HG03460 (cell line): ENCODE data around the gene RILP.

Source experiments
- ATAC-seq: cut with Tn5 transposase; IDR thresholded peaks from one replicate; pipeline ENCODE4 v1.9.1; 2021; ENCODE audit not compliant: unreplicated experiment

Gene RILP

GRCh38 chr17:1629504-1630310 is 20.0 kb downstream of the RILP start:
- no peak for ATAC-seq

GRCh38 chr17:1628856-1629503 is 20.7 kb downstream of the RILP start:
- ATAC-seq: peak; percentile 40

GRCh38 chr17:1627982-1628855 is 21.4 kb downstream of the RILP start, which contains the start of gene SLC43A2:
TSS of gene SLC43A2 (minus strand) at chr17:1628834. CDS start at chr17:1627874, 960 bp downstream.
- peak; percentile 44 for ATAC-seq

DNA sequence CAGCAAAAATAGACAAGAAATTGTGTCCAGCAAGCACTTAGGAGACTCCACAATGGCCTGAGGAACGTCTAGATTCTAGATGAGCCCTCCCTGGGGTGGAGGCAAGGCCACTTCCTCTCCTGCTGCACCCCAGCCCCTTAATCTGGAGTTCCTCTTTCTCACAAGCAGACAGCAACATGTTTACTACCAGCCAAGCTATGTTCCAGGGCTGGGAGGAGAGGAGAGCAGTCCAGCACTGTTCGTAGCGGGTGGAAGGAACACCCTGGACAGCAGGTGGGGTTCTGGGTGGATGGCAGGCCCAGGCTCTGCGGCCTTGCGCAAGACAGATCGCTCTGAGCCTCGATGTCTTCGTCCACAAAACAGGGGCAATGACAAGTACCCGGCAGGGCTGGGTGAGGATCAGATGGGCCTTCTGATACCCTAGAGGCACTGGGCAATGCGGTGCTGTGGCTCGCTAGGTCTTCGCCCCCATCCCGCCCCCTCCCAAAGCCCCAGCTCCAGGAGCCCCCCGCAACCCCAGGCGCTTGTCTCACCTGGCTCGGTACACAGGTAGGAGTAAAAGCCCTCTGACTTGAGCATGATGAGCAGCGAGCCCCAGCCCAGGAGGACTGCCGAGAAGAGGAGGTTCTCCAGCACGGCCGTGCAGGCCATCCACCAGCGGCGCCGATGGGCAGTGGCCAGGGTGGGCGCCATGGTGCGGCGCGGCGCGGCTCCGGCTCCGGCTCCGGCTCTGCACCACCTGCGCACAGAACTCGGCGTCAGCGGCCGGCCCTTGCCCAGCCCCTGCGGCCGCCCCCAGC is 22.3 kb downstream of the RILP start:
- no peak for ATAC-seq

DNA sequence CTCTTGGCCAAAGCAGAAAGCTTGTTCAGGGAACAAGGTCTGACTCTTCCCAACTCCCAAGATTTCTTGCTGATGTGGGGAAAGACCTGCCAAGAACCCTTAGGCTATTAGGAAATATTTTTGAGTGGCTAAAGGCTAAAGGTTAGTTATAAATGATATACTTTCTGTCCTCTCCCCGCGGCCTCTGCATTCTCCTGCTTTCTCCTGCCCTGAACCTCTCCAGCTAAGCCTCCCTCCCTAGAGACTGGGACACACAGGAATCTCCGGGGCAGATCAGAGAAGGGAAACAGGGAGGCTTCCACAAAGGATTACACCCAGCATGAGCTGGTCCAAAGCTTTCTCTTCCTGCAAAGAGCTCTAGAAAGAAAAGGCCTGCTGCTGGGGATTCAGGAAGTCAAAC is 23.3 kb downstream of the RILP start:
- no peak for ATAC-seq

GRCh38 chr17:1625581-1625980 is 24.1 kb downstream of the RILP start:
- no peak for ATAC-seq

- no peak for ATAC-seq
Measured at GRCh38 chr17:1625053-1625452, 24.6 kb downstream of the RILP start.

DNA sequence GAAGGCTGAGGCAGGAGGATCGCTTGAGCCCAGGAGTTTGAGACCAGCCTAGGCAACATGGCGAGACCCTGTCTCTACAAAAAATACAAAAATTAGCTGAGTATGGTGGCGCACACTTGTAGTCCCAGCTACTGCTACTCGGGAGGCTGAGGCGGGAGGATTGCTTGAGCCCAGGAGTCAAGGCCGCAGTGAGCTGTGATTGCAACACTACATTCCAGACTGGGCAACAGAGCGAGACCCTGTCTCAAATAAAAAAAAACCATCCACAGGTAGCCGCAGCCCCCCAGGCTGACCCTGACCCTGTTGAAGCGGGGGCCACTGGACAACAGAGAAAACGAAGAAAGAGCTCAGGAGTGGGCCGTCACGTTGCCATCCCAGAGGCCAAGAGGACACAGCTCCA is 25.0 kb downstream of the RILP start:
- no peak for ATAC-seq

- ATAC-seq: no peak
Measured at GRCh38 chr17:1623057-1623630, 26.5 kb downstream of the RILP start.

DNA sequence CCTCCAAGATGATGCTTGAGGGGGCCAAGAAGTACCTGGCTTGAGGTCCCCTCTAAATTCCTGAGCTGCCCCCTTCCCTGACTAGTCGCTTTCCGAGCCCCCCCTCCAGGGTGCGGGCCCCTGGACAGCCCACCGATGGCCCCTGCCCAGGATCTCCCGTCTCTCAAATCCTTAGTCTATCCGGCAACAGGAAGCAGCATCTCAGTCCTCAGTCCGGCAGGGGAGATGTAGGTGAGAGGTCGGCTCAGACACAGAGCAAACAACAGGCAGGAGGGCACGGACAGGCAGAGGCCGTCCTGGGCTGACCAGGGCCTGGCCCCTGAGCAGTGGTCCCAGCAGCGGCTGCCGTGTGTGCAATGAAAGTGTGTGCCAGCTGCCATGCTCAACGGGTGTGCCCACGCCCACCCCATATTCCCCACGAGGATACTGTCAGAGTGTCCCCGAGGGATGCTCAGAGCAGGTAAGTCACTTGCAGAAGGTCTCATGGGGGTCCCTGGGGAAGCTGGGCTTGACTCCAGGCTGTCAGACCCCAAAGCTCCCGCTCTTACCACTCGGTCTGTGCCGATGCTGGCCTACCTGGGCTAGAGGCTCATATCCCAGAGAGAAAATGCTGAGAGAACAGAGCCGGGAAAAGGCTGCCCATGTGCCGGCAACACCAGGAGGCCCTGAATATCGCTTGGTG is 28.3 kb downstream of the RILP start:
- ATAC-seq: no peak

DNA sequence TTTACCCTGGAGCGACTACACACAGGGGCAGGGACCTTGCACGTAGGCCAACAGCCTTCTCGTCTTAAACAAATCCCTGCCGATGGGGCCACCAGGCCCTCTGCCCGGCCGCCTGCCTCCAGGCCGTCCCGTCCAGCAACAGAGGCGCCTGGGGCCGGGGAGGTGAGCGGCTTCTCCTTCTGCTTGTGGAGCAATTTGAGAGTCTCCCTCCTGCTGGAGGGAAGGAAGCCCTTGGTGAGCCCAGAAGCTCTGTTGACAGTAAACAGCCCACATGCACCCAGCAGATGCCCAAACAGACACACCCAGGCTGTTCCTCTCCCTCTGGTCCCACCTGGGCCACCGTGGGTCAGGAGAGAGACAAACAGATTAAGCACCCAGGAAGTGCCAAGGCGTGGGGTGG is 29.2 kb downstream of the RILP start:
- no peak for ATAC-seq

- no peak for ATAC-seq
Measured at GRCh38 chr17:1617620-1618174, 32.0 kb downstream of the RILP start.

GRCh38 chr17:1616101-1616500 is 33.6 kb downstream of the RILP start:
- no peak for ATAC-seq

DNA sequence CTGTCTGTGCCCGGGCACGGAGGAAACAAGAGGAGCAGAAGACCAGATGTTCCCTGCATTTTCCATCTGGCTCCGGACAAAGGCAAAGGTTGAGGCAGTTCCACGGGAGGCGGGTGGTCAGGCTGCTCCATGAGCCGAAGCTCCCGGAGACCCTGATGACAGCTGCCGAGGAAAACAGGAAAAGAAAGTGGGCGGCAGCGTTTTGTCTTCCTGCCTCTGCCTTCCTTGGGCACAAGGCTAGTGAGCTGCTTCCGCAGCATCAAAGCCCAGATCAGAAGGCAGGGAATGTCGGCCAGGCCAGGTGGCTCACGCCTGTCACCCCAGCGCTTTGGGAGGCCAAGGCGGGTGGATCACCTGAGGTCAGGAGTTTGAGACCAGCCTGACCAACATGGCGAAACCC is 37.3 kb downstream of the RILP start:
- no peak for ATAC-seq

- no peak for ATAC-seq
Measured at GRCh38 chr17:1611715-1612114, 38.0 kb downstream of the RILP start.

DNA sequence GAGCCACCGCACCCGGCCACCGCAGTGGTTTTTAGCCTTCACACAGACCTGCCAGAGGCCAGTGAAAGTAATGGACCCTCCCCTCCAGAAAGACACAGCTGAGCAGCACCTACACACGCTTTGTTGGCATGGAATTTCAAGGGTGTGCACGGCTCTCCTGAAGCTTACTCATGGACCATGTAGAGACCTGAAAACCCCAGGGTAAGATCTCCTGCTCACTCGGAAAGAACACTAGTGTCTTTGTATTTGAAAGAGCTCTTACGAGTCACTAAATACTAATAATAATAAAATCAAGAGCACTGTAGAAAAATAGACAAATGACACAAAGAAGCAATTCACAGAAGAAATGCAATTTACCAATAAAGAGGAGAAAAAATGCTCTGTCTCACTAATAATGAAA is 41.0 kb downstream of the RILP start:
- ATAC-seq: no peak

- no peak for ATAC-seq
Measured at GRCh38 chr17:1607971-1608320, 41.7 kb downstream of the RILP start.

DNA sequence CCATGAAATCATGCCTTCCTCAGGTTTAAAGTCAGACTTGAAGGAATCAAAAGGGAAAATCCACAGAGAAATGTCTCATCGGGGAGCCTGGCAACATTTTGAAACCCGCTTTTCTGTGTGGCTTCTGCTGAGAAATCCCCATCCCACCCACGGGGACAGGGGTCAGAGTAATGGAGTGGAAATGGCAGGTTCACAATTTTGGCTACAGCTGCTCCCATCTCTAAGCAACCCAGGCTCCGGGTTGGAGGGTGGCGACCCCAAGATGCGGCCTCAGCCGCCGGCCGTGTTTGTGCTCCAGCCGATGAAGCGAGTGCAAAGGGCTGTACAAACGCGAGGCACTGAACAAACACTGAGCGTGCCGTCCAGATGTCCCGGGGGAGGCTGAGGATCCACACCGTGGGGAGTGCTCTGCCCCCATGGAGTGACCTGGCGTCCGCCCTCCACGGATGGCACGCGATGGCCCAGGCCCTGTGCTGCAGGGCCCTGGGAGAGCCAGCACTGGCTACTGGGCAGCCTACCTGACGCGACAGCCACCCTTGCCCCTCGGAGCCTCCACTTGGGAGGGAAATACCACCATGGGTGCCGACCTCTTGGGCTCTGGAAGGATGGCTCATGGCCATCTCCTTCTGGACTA is 43.2 kb downstream of the RILP start:
- ATAC-seq: no peak

DNA sequence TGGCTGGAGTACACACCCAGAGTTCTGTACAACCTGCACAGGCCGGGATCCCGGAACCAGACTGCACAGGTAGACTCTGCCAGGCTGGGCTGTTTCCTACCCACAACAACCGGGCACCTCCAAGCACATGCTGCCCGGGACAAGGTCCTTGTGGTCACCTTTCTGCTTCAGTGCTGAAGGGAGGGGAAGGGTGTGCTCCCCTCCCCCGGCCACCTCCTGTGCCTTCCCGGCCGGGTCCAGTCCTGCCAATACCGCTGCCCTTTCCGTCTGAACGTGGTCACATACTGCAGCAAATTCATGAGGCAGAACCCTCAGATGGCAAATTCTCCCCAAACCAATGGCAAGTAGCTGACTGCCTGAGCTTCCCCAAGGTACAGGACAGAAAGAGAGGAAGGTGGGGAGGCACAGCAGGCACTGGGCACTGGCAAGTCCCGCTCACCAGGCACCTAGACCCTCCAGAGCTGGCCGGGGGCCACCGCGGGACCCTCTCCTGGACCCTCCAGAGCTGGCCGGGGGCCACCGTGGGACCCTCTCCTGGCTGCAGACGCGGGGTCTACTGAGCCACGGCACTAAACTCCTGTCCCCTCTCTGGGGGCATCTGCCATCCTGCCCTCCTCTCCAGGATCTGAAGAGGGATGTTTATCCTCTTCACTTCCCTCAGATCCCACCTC is 43.9 kb downstream of the RILP start:
- no peak for ATAC-seq
